CD4-positive, alpha-beta T cell (primary cell): ENCODE data around the gene SPCS1. TPM values are rescaled to one million over a fixed set of nuclear protein-coding genes. Genes with fewer than 3 reads are reported as not detected.
"Not testable (repeated sequence)": the region's sequence is repeated elsewhere in the genome, so short reads cannot be mapped to it uniquely, and the experiment has no call there.

Experiments used
- ATAC-seq: fragments of 200-7000 bp; cut with Tn5 transposase; one replicate; pipeline ENCODE4 v1.10.0; 2022; ENCODE audit warnings: mild to moderate bottlenecking; ENCODE audit not compliant: poor library complexity
- CTCF ChIA-PET: fragments of 350-600 bp; sonication (Branson Sonifier 250); formaldehyde crosslinking; loops from one replicate; lab custom pipeline; 2021; ENCODE audit warnings: antibody characterized with exemption, inconsistent platforms; lab: Charles Lee
- POLR2A ChIA-PET: fragments of 350-600 bp; sonication (Branson Sonifier 250); formaldehyde crosslinking; loops from one replicate; lab custom pipeline; 2021; ENCODE audit warnings: antibody characterized with exemption, inconsistent platforms; lab: Charles Lee
- DNase-seq, 14 experiments: peaks; one replicate each; pipeline ENCODE4 v3.0.0-alpha.2; 2013 to 2020; ENCODE audit warnings: mixed read lengths in 2 of 14
- H3K27ac ChIP-seq, 2 donors: one replicate each; pipeline versions ENCODE4 v1.5.1 to v1.7.0; 2013; ENCODE audit warnings: low read length in 2 of 2, low read depth in 1 of 2, mild to moderate bottlenecking in 1 of 2
- H3K27me3 ChIP-seq, 2 experiments: 1 replicate in 1 of 2; 2 replicates in 1 of 2; pipeline versions ENCODE4 v1.6.1 to v1.7.0; 2013; ENCODE audit warnings: low read length in 2 of 2, control low read depth in 1 of 2, mild to moderate bottlenecking in 1 of 2, moderate library complexity in 1 of 2; ENCODE audit not compliant: insufficient read depth in 2 of 2, control insufficient read depth in 1 of 2
- H3K36me3 ChIP-seq: one replicate; pipeline ENCODE4 v1.6.1; 2013; ENCODE audit warnings: low read length, control low read depth; ENCODE audit not compliant: insufficient read depth
- H3K4me1 ChIP-seq: one replicate; pipeline ENCODE4 v1.6.1; 2013; ENCODE audit warnings: low read length, control low read depth; ENCODE audit not compliant: insufficient read depth
- H3K4me3 ChIP-seq: one replicate; pipeline ENCODE4 v1.5.1; 2013; ENCODE audit warnings: mild to moderate bottlenecking, low read length, moderate library complexity
- H3K9me3 ChIP-seq, 2 experiments: 1 replicate in 1 of 2; 2 replicates in 1 of 2; pipeline versions ENCODE4 v1.6.1 to v1.7.0; 2013; ENCODE audit warnings: low read length in 2 of 2, mild to moderate bottlenecking in 2 of 2, control low read depth in 1 of 2, moderate library complexity in 1 of 2; ENCODE audit not compliant: control insufficient read depth in 1 of 2, insufficient read depth in 1 of 2
- H3K27ac Mint-ChIP-seq: one replicate; pipeline ENCODE4 v1.8.0; 2020; ENCODE audit warnings: mixed read lengths
- H3K27me3 Mint-ChIP-seq: one replicate; pipeline ENCODE4 v1.8.0; 2021; ENCODE audit warnings: mixed read lengths
- H3K36me3 Mint-ChIP-seq: one replicate; pipeline ENCODE4 v1.8.0; 2021; ENCODE audit warnings: low read depth, mixed read lengths
- H3K4me1 Mint-ChIP-seq: one replicate; pipeline ENCODE4 v1.8.0; 2021; ENCODE audit warnings: low read depth, mixed read lengths
- H3K4me3 Mint-ChIP-seq: one replicate; pipeline ENCODE4 v1.8.0; 2020; ENCODE audit warnings: mild to moderate bottlenecking, mixed read lengths
- H3K9me3 Mint-ChIP-seq: one replicate; pipeline ENCODE4 v1.8.0; 2020; ENCODE audit warnings: mixed read lengths
- CTCF ChIP-seq: fragments of 200-600 bp; IDR thresholded peaks from one replicate; pipeline ENCODE4 v1.8.0; 2022; ENCODE audit warnings: antibody characterized with exemption, mild to moderate bottlenecking
- intact Hi-C, 2 experiments: fragments of 100-400 bp; cut with DNase I in 1 of 2; cut with micrococcal nuclease in 1 of 2; formaldehyde crosslinking; loops; one replicate each; pipeline versions ENCODE4 v1.15.1 to v1.9.0; 2023 to 2025; cut with DNase I, micrococcal nuclease
- total RNA-seq, 174 experiments: library from RNA in 2 of 174; stranded (reverse) in 2 of 174; gene quantifications; one replicate each; pipeline ENCODE4 v1.2.3 and lab custom pipeline; 2021 to 2026

SPCS1 gene
- total RNA-seq, 2 experiments from 2014 or later: 60.0 to 64.5 TPM

GRCh38 chr3:52670621-52671521 lies 35.0 kb upstream of the SPCS1 start:
- peak overlapping the region; percentile 71 for H3K27ac Mint-ChIP-seq
- Histone ChIP-seq H3K27me3 (no peaks in the 10 kb centered on the region), H3K9me3 (no peaks in the 10 kb centered on the region), H3K4me3 (no peak overlapping the region), H3K4me1 (peaks cover 9% of the 10 kb centered on the region), H3K27ac (peak overlapping the region in 1 of 2 donors; percentile 9), H3K36me3 (peaks cover 39% of the 10 kb centered on the region)
- H3K4me1 Mint-ChIP-seq: peaks cover 35% of the 10 kb centered on the region
- H3K27me3 Mint-ChIP-seq: no peaks in the 10 kb centered on the region
- ChIA-PET CTCF (no interaction called here), POLR2A (no interaction called here)
- intact Hi-C loops: no loop called here
- ATAC-seq: peak; percentile 66
- H3K36me3 Mint-ChIP-seq: peaks cover 72% of the 10 kb centered on the region
- no peak for TF ChIP-seq CTCF
- peak in 4 of 14 experiments; percentile 12 to 72 (median 52) for DNase-seq
- H3K4me3 Mint-ChIP-seq: no peak overlapping the region
- no peaks in the 10 kb centered on the region for H3K9me3 Mint-ChIP-seq

GRCh38 chr3:52671676-52672075 lies 34.2 kb upstream of the SPCS1 start:
- ChIA-PET CTCF (no interaction called here), POLR2A (no interaction called here)
- Histone ChIP-seq H3K9me3 (no peaks in the 10 kb centered on the region), H3K4me1 (peaks cover 9% of the 10 kb centered on the region), H3K36me3 (peaks cover 42% of the 10 kb centered on the region), H3K27ac (no peak overlapping the region), H3K4me3 (no peak overlapping the region), H3K27me3 (no peaks in the 10 kb centered on the region)
- no peak for TF ChIP-seq CTCF
- Mint-ChIP-seq H3K4me1 (peaks cover 40% of the 10 kb centered on the region), H3K36me3 (peaks cover 72% of the 10 kb centered on the region), H3K27me3 (no peaks in the 10 kb centered on the region), H3K27ac (peak overlapping the region; percentile 71), H3K4me3 (no peak overlapping the region), H3K9me3 (no peaks in the 10 kb centered on the region)
- intact Hi-C loops: no loop called here
- no peak for ATAC-seq
- no peak for DNase-seq

GRCh38 chr3:52676201-52676600 lies 29.7 kb upstream of the SPCS1 start:
- POLR2A ChIA-PET, H3K4me3 ChIP-seq, H3K4me1 ChIP-seq, ATAC-seq, H3K27me3 Mint-ChIP-seq, H3K9me3 ChIP-seq, H3K27me3 ChIP-seq, CTCF ChIA-PET, DNase-seq, H3K4me3 Mint-ChIP-seq, H3K27ac ChIP-seq, H3K9me3 Mint-ChIP-seq: not testable (repeated sequence)
- peaks cover 51% of the 10 kb centered on the region for H3K4me1 Mint-ChIP-seq
- H3K36me3 Mint-ChIP-seq: peaks cover 77% of the 10 kb centered on the region
- H3K27ac Mint-ChIP-seq: peak overlapping the region; percentile 21
- intact Hi-C loops: loop anchor here in 1 of 2 experiments (2.0 kb wide), 1 partner anchor 61 kb away; no protein-coding TSS in a partner anchor
- peaks cover 72% of the 10 kb centered on the region for H3K36me3 ChIP-seq
